GM12878 (cell line): Measurements from ENCODE around the gene PPP3CB. TPM values are rescaled to one million over a fixed set of nuclear protein-coding genes. Genes with fewer than 3 reads are reported as not detected.

Experiments
- ATAC-seq: fragments of 200-7000 bp; cut with Tn5 transposase; 3 replicates; pipeline ENCODE4 v1.9.1; 2020; ENCODE audit warnings: mild to moderate bottlenecking, moderate library complexity
- BruUV-seq: library from RNA; stranded (reverse); fragments of 400-500 nt; replicated peaks from 2 replicates; lab custom pipeline; 2021; lab: Mats Ljungman, UMichigan
- CTCF ChIA-PET: fragments of 300-600 bp; sonication (Branson Sonifier 250); formaldehyde crosslinking; extraction: SDS; loops from one replicate; lab custom pipeline; 2021; ENCODE audit warnings: inconsistent platforms; lab: Yijun Ruan, JAX
- POLR2A ChIA-PET: fragments of 350-600 bp; formaldehyde crosslinking; extraction: SDS; loops from one replicate; lab custom pipeline; 2021; ENCODE audit warnings: inconsistent platforms; lab: Charles Lee
- RAD21 ChIA-PET: fragments of 300-600 bp; sonication (Branson Sonifier 250); formaldehyde crosslinking; loops from one replicate; lab custom pipeline; 2023; ENCODE audit warnings: antibody characterized with exemption; ENCODE audit not compliant: unreplicated experiment; lab: Charles Lee
- SMC1A ChIA-PET: fragments of 300-600 bp; sonication (Branson Sonifier 250); formaldehyde crosslinking; loops from one replicate; lab custom pipeline; 2023; ENCODE audit not compliant: unreplicated experiment, uncharacterized antibody; lab: Charles Lee
- DNase-seq: peaks from one replicate; pipeline ENCODE4 v3.0.0-alpha.2; 2011; ENCODE audit warnings: low read depth, low spot score
- FAIRE-seq: peaks from 3 replicates; lab custom pipeline; 2011; peaks lifted over from hg19 to GRCh38; lab: Jason Lieb, UNC
- H2AFZ ChIP-seq: 2 replicates; pipeline ENCODE4 v1.6.0; 2011; ENCODE audit warnings: low read depth, low read length, control low read depth; ENCODE audit not compliant: control insufficient read depth
- H3K27ac ChIP-seq: 2 replicates; pipeline ENCODE4 v1.5.1; 2011; ENCODE audit warnings: control low read depth; ENCODE audit not compliant: control insufficient read depth, insufficient read depth
- H3K27me3 ChIP-seq, 2 experiments: replicated peaks in 1 of 2; 2 replicates each; pipeline versions ENCODE4 v1.6.0 to v1.6.1; 2011; ENCODE audit warnings: low read length in 1 of 2; ENCODE audit not compliant: control insufficient read depth in 2 of 2, insufficient read depth in 2 of 2
- H3K36me3 ChIP-seq, 2 experiments: 2 replicates each; pipeline ENCODE4 v1.5.1; 2011; ENCODE audit warnings: low read length in 1 of 2; ENCODE audit not compliant: control insufficient read depth in 2 of 2, insufficient read depth in 2 of 2
- H3K4me1 ChIP-seq: 2 replicates; pipeline ENCODE4 v1.6.1; 2011; ENCODE audit warnings: mild to moderate bottlenecking, low read length, moderate library complexity, mixed read lengths; ENCODE audit not compliant: control insufficient read depth, insufficient read depth
- H3K4me2 ChIP-seq: 2 replicates; pipeline ENCODE4 v1.6.0; 2011; ENCODE audit warnings: control low read depth; ENCODE audit not compliant: control insufficient read depth, insufficient read depth
- H3K4me3 ChIP-seq: fragments of 200-600 bp; sonication (generic); 2 replicates; pipeline ENCODE4 v1.5.1; 2016
- H3K79me2 ChIP-seq: 2 replicates; pipeline ENCODE4 v1.6.0; 2011; ENCODE audit warnings: low read length; ENCODE audit not compliant: control insufficient read depth, insufficient read depth
- H3K9ac ChIP-seq: 2 replicates; pipeline ENCODE4 v1.8.0; 2011; ENCODE audit warnings: low read length, control low read depth, mixed read lengths; ENCODE audit not compliant: control insufficient read depth, insufficient read depth
- H3K9me3 ChIP-seq: replicated peaks from 3 replicates; pipeline ENCODE4 v1.5.1; 2011; ENCODE audit warnings: mild to moderate bottlenecking, low read length; ENCODE audit not compliant: control insufficient read depth, insufficient read depth
- H4K20me1 ChIP-seq: 2 replicates; pipeline ENCODE4 v1.6.0; 2011; ENCODE audit not compliant: control insufficient read depth, insufficient read depth
- ASH2L ChIP-seq: fragments of 300-600, 200-600 bp; sonication (generic); IDR thresholded peaks from 2 replicates; pipeline ENCODE4 v1.6.1; 2017; ENCODE audit warnings: low read depth, mild to moderate bottlenecking, borderline replicate concordance
- BCL11A ChIP-seq: IDR thresholded peaks from 2 replicates; pipeline ENCODE4 v1.6.1; 2011; ENCODE audit warnings: low read depth, low read length
- CHD4 ChIP-seq: fragments of 200-600 bp; sonication (generic); IDR thresholded peaks from 2 replicates; pipeline ENCODE4 v1.6.1; 2016; ENCODE audit warnings: mild to moderate bottlenecking
- EZH2 ChIP-seq: IDR thresholded peaks from 2 replicates; pipeline ENCODE4 v1.6.1; 2012; ENCODE audit warnings: low read depth, mild to moderate bottlenecking, control low read depth, inconsistent platforms, low read length, borderline replicate concordance; ENCODE audit not compliant: control insufficient read depth
- GABPA ChIP-seq: IDR thresholded peaks from 2 replicates; pipeline ENCODE4 v1.6.1; 2014; ENCODE audit warnings: antibody characterized with exemption, low read depth, mild to moderate bottlenecking, inconsistent platforms
- HDGF ChIP-seq: fragments of 450-650 bp; IDR thresholded peaks from 2 replicates; pipeline ENCODE4 v1.6.1; 2016; ENCODE audit warnings: antibody characterized with exemption
- IRF4 ChIP-seq: IDR thresholded peaks from 2 replicates; pipeline ENCODE4 v1.6.1; 2011; ENCODE audit warnings: low read depth, low read length
- KDM1A ChIP-seq: fragments of 200-600 bp; sonication (generic); IDR thresholded peaks from 2 replicates; pipeline ENCODE4 v1.6.1; 2016; ENCODE audit warnings: borderline replicate concordance
- LARP7 ChIP-seq: fragments of 450-650 bp; IDR thresholded peaks from 2 replicates; pipeline ENCODE4 v1.6.1; 2017; ENCODE audit warnings: mild to moderate bottlenecking
- MEF2A ChIP-seq: IDR thresholded peaks from 2 replicates; pipeline ENCODE4 v1.6.1; 2011; ENCODE audit warnings: low read depth, mild to moderate bottlenecking, low read length, moderate library complexity; ENCODE audit not compliant: insufficient read depth
- MEF2B ChIP-seq: fragments of 450-650 bp; IDR thresholded peaks from 2 replicates; pipeline ENCODE4 v1.6.1; 2018; ENCODE audit warnings: mild to moderate bottlenecking, moderate library complexity; ENCODE audit not compliant: partially characterized antibody, poor library complexity, severe bottlenecking
- NFIC ChIP-seq: IDR thresholded peaks from 2 replicates; pipeline ENCODE4 v1.6.1; 2012; ENCODE audit warnings: low read depth, mild to moderate bottlenecking, inconsistent platforms, low read length, moderate library complexity
- NKRF ChIP-seq: fragments of 450-650 bp; conservative IDR thresholded peaks from 2 replicates; pipeline ENCODE4 v1.6.1; 2017; ENCODE audit warnings: mild to moderate bottlenecking, moderate library complexity
- PML ChIP-seq: IDR thresholded peaks from 2 replicates; pipeline ENCODE4 v1.6.1; 2012; ENCODE audit warnings: low read length, inconsistent platforms
- POLR2AphosphoS2 ChIP-seq: IDR thresholded peaks from 2 replicates; pipeline ENCODE4 v1.6.1; 2011; ENCODE audit warnings: low read depth, mild to moderate bottlenecking, low read length, improper control_type of control experiment, moderate library complexity
- PRDM15 ChIP-seq: fragments of 450-650 bp; formaldehyde crosslinking; IDR thresholded peaks from 2 replicates; pipeline ENCODE4 v1.4.0; 2020; ENCODE audit warnings: mild to moderate bottlenecking, moderate library complexity
- SREBF1 ChIP-seq: IDR thresholded peaks from 2 replicates; pipeline ENCODE4 v1.6.1; 2012; ENCODE audit warnings: mild to moderate bottlenecking, low read length
- STAT1 ChIP-seq: fragments of 450-650 bp; conservative IDR thresholded peaks from 2 replicates; pipeline ENCODE4 v1.6.1; 2014; ENCODE audit warnings: antibody characterized with exemption, mild to moderate bottlenecking
- USF1 ChIP-seq: IDR thresholded peaks from 2 replicates; pipeline ENCODE4 v1.6.1; 2011; ENCODE audit warnings: borderline replicate concordance, low read depth, mild to moderate bottlenecking, moderate library complexity, mixed read lengths, low read length; ENCODE audit not compliant: insufficient read depth; ENCODE audit errors: extremely low read length
- WGBS: methylation state at CpG from one replicate; pipeline ENCODE4 v1.1.6; 2016; ENCODE audit warnings: low lambda C conversion rate; ENCODE audit not compliant: insufficient replicate concordance, insufficient coverage; ENCODE audit errors: missing lambda C conversion rate; 5-methylcytosine and 5-hydroxymethylcytosine counted together
- in situ Hi-C: fragments of 300-500 bp; cut with MboI; formaldehyde crosslinking; loops from 9 replicates; pipeline ENCODE4 v1.14.3; 2018; ENCODE audit warnings: mixed read lengths
- intact Hi-C: fragments of 100-400 bp; cut with micrococcal nuclease; formaldehyde crosslinking; loops from one replicate; pipeline ENCODE4 v1.14.2; 2022; ENCODE audit not compliant: unreplicated experiment
- polyA plus RNA-seq, 11 experiments: library from polyadenylated mRNA; depleted of rRNA in 4 of 11; unstranded in 6 of 11; stranded (reverse) in 5 of 11; fragments of >200 nt; fragmentation: Nextera tagmentation in 4 of 11; fragmentation: Illumina TruSeq in 1 of 11; extraction: Ambion mirVana in 4 of 11; extraction: Trizol in 1 of 11; gene quantifications; 1 replicate in 1 of 11; 2 replicates in 10 of 11; pipeline versions ENCODE4 v1.2.1 to v1.2.3, GENCODE V29; 2011 to 2016; ENCODE audit warnings: inconsistent platforms in 2 of 11, missing spikeins in 2 of 11, low read depth in 1 of 11
- total RNA-seq, 4 experiments: library from RNA; depleted of rRNA in 3 of 4; stranded (reverse); fragments of >200 nt in 3 of 4; fragmentation: Illumina TruSeq in 1 of 4; extraction: Trizol in 1 of 4; gene quantifications; 2 replicates each; pipeline versions ENCODE4 v1.2.1 to v1.2.3, GENCODE V29; 2013 to 2021

PPP3CB gene
- total and polyA plus RNA-seq, 10 of the 15 experiments (the other 5 are each of a cell fraction or from before 2014, with no cell fraction given) = 11.4 to 46.4 (median 19.3) TPM

DNA sequence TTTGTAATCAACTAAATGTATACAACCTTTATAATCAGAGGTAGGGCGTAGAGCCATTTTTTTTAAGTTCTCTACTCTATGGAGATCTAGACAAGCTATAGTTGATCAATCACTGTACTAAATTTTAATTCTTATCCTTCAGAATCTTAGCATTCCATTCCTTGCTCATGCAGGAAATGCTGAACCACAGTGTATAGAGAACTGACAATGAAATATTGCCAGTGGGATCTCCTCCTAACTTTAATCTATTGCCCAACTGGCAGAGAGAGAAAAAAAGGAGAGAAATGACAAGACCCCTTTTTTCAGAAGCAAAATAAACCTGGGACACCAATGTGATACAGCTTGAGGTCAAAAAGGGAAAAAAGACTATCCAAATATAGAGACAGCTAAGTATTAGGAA, 26.4 kb upstream of the PPP3CB start:
- Histone ChIP-seq H3K79me2 (no peaks in the 10 kb centered on the region), H4K20me1 (no peaks in the 10 kb centered on the region), H3K4me3 (no peak overlapping the region), H3K4me2 (no peak overlapping the region), H3K4me1 (no peaks in the 10 kb centered on the region), H3K27me3 (no peaks in the 10 kb centered on the region), H3K27ac (no peak overlapping the region), H3K9me3 (no peaks in the 10 kb centered on the region), H3K9ac (no peak overlapping the region), H3K36me3 (no peaks in the 10 kb centered on the region; a peak in 1 of 4 replicates), H2AFZ (no peak overlapping the region)
- in situ Hi-C loops = no loop called here
- CTCF ChIA-PET = interaction anchor here (2.2 kb wide), 1 partner anchor 121 kb away, joined by 14 read pairs; no protein-coding TSS in a partner anchor
- RAD21 ChIA-PET = interaction anchor here (0.6 to 1.5 kb wide), 2 partner anchors 110 to 121 kb away, joined by 5 to 7 read pairs; no protein-coding TSS in a partner anchor
- DNase-seq (no peak), FAIRE-seq (no peak), ATAC-seq (no peak)
- intact Hi-C loops = no loop called here
- no peak for TF ChIP-seq USF1
- TF ChIP-seq POLR2AphosphoS2 = no peak
- no peak for TF ChIP-seq IRF4
- no peak for TF ChIP-seq HDGF
- no peak for TF ChIP-seq EZH2
- no peak for TF ChIP-seq NFIC
- no peak for TF ChIP-seq MEF2A
- no peak for TF ChIP-seq MEF2B
- no peak for TF ChIP-seq STAT1
- TF ChIP-seq LARP7 = no peak
- no peak for TF ChIP-seq ASH2L
- TF ChIP-seq KDM1A = no peak
- TF ChIP-seq PML = no peak
- no peak for TF ChIP-seq BCL11A
- TF ChIP-seq CHD4 = no peak
- TF ChIP-seq GABPA = no peak
- no peak for TF ChIP-seq SREBF1
- TF ChIP-seq PRDM15 = no peak
- TF ChIP-seq NKRF = no peak
- POLR2A ChIA-PET = interaction anchor here (1.3 kb wide), 1 partner anchor 122 kb away, joined by 5 read pairs; no protein-coding TSS in a partner anchor
- WGBS = 39% methylated on average over 1 of the region's 1 CpG
- SMC1A ChIA-PET = interaction anchor here (0.8 to 1.7 kb wide), 2 partner anchors 102 to 122 kb away, joined by 4 to 9 read pairs; no protein-coding TSS in a partner anchor
- BruUV-seq = no TSS peak
